ENCODE measurements around the gene NGFR. TPM values are rescaled to one million over a fixed set of nuclear protein-coding genes. Genes with fewer than 3 reads are reported as not detected.

The NGFR gene
- total RNA-seq, 1 donor from 2014 or later: 1.8 TPM

GRCh38 chr17:49457564-49458535 lies 37.2 kb upstream of the NGFR start:
- no peak for TF ChIP-seq CTCF (IDR thresholded peaks at IDR 0.05)
- Mint-ChIP-seq H3K36me3 (ENCODE audit: low read depth) (peaks cover 6% of the 10 kb centered on the region), H3K27ac (ENCODE audit: unreplicated experiment) (no peak overlapping the region), H3K4me3 (ENCODE audit: unreplicated experiment) (no peak overlapping the region), H3K9me3 (ENCODE audit: low read depth) (no peaks in the 10 kb centered on the region), H3K27me3 (ENCODE audit: low read depth) (peaks cover 38% of the 10 kb centered on the region), H3K4me1 (ENCODE audit: low read depth) (peaks cover 16% of the 10 kb centered on the region)
- DNase-seq (ENCODE audit: low spot score): no peak

GRCh38 chr17:49459401-49459984 lies 35.6 kb upstream of the NGFR start:
- Mint-ChIP-seq H3K27me3 (ENCODE audit: low read depth) (peaks cover 47% of the 10 kb centered on the region), H3K4me3 (ENCODE audit: unreplicated experiment) (no peak overlapping the region), H3K9me3 (ENCODE audit: low read depth) (peaks cover 4% of the 10 kb centered on the region), H3K36me3 (ENCODE audit: low read depth) (peaks cover 6% of the 10 kb centered on the region), H3K27ac (ENCODE audit: unreplicated experiment) (no peak overlapping the region), H3K4me1 (ENCODE audit: low read depth) (peaks cover 16% of the 10 kb centered on the region)
- TF ChIP-seq CTCF (IDR thresholded peaks at IDR 0.05): no peak
- DNase-seq (ENCODE audit: low spot score): no peak

- no peak overlapping the region for H3K27ac Mint-ChIP-seq (ENCODE audit: unreplicated experiment)
- DNase-seq (ENCODE audit: low spot score): no peak
- peaks cover 12% of the 10 kb centered on the region for H3K4me1 Mint-ChIP-seq (ENCODE audit: low read depth)
- TF ChIP-seq CTCF (IDR thresholded peaks at IDR 0.05): no peak
- peaks cover 4% of the 10 kb centered on the region for H3K9me3 Mint-ChIP-seq (ENCODE audit: low read depth)
- no peak overlapping the region for H3K4me3 Mint-ChIP-seq (ENCODE audit: unreplicated experiment)
- peaks cover 55% of the 10 kb centered on the region for H3K27me3 Mint-ChIP-seq (ENCODE audit: low read depth)
- peaks cover 6% of the 10 kb centered on the region for H3K36me3 Mint-ChIP-seq (ENCODE audit: low read depth)
Observed at GRCh38 chr17:49460401-49460800, 34.7 kb upstream of the NGFR start.

GRCh38 chr17:49461580-49461979 lies 33.5 kb upstream of the NGFR start:
- Mint-ChIP-seq H3K27ac (ENCODE audit: unreplicated experiment) (no peak overlapping the region), H3K4me3 (ENCODE audit: unreplicated experiment) (no peak overlapping the region), H3K4me1 (ENCODE audit: low read depth) (peaks cover 4% of the 10 kb centered on the region), H3K36me3 (ENCODE audit: low read depth) (peaks cover 6% of the 10 kb centered on the region), H3K9me3 (ENCODE audit: low read depth) (peaks cover 4% of the 10 kb centered on the region), H3K27me3 (ENCODE audit: low read depth) (peaks cover 62% of the 10 kb centered on the region)
- no peak for TF ChIP-seq CTCF (IDR thresholded peaks at IDR 0.05)
- no peak for DNase-seq (ENCODE audit: low spot score)

GRCh38 chr17:49464049-49464448 lies 31.0 kb upstream of the NGFR start:
- no peak for DNase-seq (ENCODE audit: low spot score)
- H3K4me1 Mint-ChIP-seq (ENCODE audit: low read depth): no peaks in the 10 kb centered on the region
- no peak overlapping the region for H3K27ac Mint-ChIP-seq (ENCODE audit: unreplicated experiment)
- H3K9me3 Mint-ChIP-seq (ENCODE audit: low read depth): peaks cover 4% of the 10 kb centered on the region
- H3K4me3 Mint-ChIP-seq (ENCODE audit: unreplicated experiment): no peak overlapping the region
- no peaks in the 10 kb centered on the region for H3K36me3 Mint-ChIP-seq (ENCODE audit: low read depth)
- peaks cover 71% of the 10 kb centered on the region for H3K27me3 Mint-ChIP-seq (ENCODE audit: low read depth)
- no peak for TF ChIP-seq CTCF (IDR thresholded peaks at IDR 0.05)

Measured in chondrocyte (in vitro differentiated cells).